ENCODE data around the gene C15orf39.
"Not testable (repeated sequence)": the region's sequence is repeated elsewhere in the genome, so short reads cannot be mapped to it uniquely, and the experiment has no call there.

The C15orf39 gene

DNA sequence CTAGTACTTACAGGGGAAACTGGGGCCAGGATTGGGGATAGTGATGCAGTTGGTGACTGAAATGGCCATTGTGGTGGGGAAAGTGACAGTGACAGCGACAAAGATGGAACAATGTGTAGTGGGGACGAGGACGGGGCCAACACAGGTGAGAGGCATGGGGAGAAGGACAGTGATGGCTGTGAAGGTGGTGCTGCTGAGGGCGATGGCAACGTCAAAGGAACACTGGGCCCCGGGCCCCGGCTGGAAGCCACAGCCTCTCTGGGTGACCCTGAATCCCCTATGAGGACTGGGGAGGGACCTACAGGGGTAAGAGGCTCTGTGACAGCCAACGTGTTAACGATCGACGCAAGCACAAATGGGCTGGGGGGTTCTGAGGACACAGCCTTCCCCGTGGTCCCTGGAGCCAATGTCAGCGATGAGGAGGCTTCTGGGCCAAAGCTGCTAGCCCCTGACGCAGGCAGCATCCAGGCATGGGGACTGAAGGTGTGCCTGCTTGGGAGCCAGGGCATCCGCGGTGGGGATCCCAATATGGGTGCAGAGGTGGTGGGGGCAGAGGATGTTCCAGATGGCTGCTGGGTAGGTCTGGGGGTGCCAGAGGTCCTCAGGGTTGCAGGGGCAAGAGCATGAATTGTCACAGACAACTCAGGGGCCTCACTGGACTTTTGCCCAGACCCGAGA lies 31.3 kb downstream of the C15orf39 start:
- DNase-seq, result no peak

DNA sequence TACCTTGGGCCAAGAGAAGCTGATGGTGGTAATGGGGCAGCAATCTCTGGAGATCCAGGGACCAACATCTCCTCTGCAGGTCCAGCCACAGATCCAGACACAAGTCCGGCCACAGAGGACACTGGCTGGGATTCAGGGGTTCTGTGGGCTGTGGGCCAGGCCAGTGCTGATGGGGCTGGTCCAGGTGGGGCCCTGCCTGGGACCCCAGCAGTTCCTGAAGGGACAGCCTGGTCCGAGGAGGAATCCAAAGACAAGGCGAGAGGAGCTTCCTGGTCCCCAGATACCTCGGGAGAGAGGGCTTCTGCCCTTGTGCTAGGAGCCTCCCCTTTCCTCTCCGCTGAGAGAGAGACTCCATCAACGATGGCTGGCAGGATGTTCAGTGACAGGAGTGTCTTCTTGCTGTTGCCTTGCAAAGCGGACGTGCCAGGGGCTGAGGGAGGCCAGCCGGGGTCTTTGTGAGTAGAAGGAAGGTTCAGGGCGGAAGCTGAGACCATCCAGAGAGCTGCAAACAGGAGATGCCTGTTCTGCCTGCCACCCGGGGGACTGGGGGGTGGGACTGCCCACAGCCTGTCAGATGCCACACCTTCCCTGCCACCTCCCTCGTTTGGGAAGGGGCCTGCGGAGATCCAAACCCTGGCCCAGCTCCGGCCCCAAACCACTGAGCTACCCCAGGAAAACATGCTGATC lies 32.0 kb downstream of the C15orf39 start:
- no peak for DNase-seq

GRCh38 chr15:75234191-75234810 lies 32.6 kb downstream of the C15orf39 start:
- DNase-seq, result no peak

- no peak for DNase-seq
Observed at GRCh38 chr15:75235051-75235673, 33.5 kb downstream of the C15orf39 start.

GRCh38 chr15:75235760-75236729 lies 34.4 kb downstream of the C15orf39 start:
- no peak for DNase-seq

- DNase-seq, result no peak
Observed at GRCh38 chr15:75237316-75237982, 35.8 kb downstream of the C15orf39 start.

DNA sequence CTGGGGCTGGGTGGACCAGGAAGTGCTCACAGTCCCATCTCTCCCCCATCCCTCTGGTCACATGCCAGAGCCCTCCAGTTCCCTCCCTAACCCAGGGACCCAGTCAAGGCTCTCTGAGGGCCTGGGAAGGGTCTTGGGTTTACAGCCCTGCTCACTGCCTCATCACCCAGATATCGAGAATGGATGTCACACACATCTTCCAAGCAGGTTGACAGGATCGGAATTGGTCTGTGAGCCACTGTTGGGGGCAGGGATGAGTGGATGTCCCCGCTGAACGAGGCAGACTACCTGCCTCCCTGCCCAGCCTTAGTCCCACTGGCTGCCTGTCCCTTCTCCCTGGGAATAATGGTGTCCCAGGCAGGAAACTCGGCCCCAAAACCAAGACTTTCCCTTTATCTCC lies 36.5 kb downstream of the C15orf39 start:
- DNase-seq, result no peak

- not testable (repeated sequence) for DNase-seq
Observed at GRCh38 chr15:75245741-75246140, 44.1 kb downstream of the C15orf39 start.

DNA sequence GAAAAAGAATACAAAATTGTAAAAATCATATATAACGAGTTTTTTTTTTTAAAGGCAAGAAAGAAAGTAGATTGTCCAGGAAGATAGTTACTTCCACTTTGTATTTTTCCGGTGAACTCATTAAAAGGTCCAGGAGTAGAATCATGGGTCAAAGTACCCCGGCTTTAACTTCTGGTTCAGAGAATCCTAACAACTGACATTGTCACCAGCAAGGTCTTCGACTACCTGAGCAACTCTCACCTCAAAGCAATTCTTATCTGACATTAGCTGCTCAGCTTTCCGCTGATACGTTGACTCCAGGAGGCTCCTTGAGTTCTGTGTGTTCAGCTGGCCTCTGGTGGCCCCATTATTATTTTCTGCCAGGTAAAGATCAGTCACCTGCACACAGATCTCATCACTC lies 47.3 kb downstream of the C15orf39 start:
- DNase-seq, result not testable (repeated sequence)

GRCh38 chr15:75249726-75250125 lies 48.0 kb downstream of the C15orf39 start:
- DNase-seq, result no peak

- not testable (repeated sequence) for DNase-seq
Observed at GRCh38 chr15:75251343-75251742, 49.7 kb downstream of the C15orf39 start.

DNA sequence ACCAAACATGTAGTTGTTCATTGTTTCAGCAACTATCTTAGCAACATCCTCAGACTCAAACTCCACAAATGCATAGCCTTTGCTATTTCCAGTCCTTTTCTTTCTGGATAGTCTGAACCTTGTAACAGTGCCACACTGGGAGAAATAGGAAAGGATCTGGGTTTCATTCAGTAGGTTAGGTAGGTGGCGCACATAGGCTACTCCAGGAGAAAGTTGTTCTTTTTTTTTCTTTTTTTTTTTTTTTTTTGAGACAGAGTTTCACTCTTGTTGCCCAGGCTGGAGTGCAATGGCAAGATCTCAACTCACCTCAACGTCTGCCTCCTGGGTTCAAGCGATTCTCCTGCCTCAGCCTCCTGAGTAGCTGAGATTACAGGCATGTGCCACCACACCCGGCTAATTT lies 50.6 kb downstream of the C15orf39 start:
- not testable (repeated sequence) for DNase-seq

DNA sequence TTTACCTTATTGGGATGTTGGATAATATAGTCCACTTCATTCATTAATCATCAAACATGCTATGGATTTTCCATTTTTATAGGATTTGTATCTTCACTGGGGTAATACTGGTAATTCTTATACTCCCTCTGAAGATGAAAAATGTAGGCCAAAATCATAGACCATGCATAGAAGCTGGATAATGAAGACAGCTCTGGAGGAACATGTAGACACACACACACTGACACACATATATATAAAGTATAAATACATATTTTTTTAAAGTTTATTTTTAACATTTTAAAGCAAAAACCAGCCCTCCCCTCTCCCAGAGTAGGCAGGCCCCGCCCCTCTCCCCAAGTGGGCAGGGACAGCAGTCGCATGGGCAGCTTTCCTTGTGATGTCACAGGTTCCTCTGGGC lies 56.4 kb downstream of the C15orf39 start, which contains the start of gene GOLGA6C:
Gene GOLGA6C, plus strand, starts transcription at position 301 of the 400 bp plus-strand sequence. CDS start 265 bp downstream, outside the sequence.
- not testable (repeated sequence) for DNase-seq

DNA sequence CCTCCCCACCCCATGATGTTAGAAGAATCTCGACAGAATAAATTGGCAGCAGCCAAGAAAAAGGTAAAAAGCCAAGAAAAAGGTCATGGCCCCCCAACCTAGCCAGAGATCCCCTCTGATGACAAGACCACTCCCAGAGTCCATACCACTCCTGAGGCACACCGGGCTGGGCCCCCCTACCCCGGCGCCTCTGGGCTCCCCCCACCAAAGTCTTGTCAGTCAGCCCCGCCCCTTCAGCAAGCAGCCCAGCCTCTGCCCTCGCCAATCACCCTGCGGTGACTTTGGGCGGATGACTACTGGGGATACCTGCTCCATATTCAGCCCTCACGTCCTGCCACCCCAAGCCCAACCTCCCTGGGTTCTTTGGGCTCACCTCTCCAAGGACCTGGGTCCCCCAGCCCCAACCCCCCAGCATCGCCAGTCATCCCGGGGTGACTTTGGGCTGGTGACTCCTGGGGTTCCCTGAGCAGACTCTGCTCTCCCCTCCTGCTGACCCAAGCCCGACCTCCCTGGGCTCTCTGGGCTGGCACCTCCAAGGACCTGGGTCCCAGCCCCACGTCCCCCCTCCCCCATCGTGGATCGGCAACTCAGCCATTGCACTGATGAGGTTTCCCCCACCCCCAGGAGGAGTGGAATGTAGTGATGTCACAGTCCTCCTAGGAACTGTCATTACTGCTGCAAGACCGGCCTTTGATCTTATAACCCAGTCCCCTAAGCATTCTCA lies 57.1 kb downstream of the C15orf39 start:
- not testable (repeated sequence) for DNase-seq

- DNase-seq, result not testable (repeated sequence)
Observed at GRCh38 chr15:75259873-75260272, 58.2 kb downstream of the C15orf39 start.
